ENCODE data around the gene ZNF275.
"Not testable (repeated sequence)": the region's sequence is repeated elsewhere in the genome, so short reads cannot be mapped to it uniquely, and the experiment has no call there.

The ZNF275 gene

GRCh38 chrX:153319295-153320046 lies 14.5 kb upstream of the ZNF275 start:
- DNase-seq = no peak

GRCh38 chrX:153320047-153320443 lies 13.9 kb upstream of the ZNF275 start:
- not testable (repeated sequence) for DNase-seq

GRCh38 chrX:153320555-153321184 lies 13.3 kb upstream of the ZNF275 start:
- no peak for DNase-seq

GRCh38 chrX:153321381-153322124 lies 12.4 kb upstream of the ZNF275 start, which contains the start of gene PNMA6F:
TSS of gene PNMA6F (minus strand) at chrX:153321767. CDS start at chrX:153320674, 1,093 bp downstream.
- DNase-seq = no peak

- no peak for DNase-seq
Measured at GRCh38 chrX:153327561-153327960, 6.4 kb upstream of the ZNF275 start.

GRCh38 chrX:153333266-153333665 lies 687 bp upstream of the ZNF275 start:
- no peak for DNase-seq

- DNase-seq = no peak
Measured at GRCh38 chrX:153334654-153335295, 822 bp downstream of the ZNF275 start.

GRCh38 chrX:153336121-153336894 lies 2.4 kb downstream of the ZNF275 start:
- DNase-seq = no peak

- no peak for DNase-seq
Measured at GRCh38 chrX:153336988-153337387, 3.0 kb downstream of the ZNF275 start.

- DNase-seq = no peak
Measured at GRCh38 chrX:153338836-153339235, 4.9 kb downstream of the ZNF275 start.

GRCh38 chrX:153339662-153340061 lies 5.7 kb downstream of the ZNF275 start:
- no peak for DNase-seq

GRCh38 chrX:153340111-153340510 lies 6.2 kb downstream of the ZNF275 start:
- no peak for DNase-seq

- no peak for DNase-seq
Measured at GRCh38 chrX:153342762-153343558, 9.0 kb downstream of the ZNF275 start.

GRCh38 chrX:153343674-153344073 lies 9.7 kb downstream of the ZNF275 start:
- no peak for DNase-seq

- DNase-seq = no peak
Measured at GRCh38 chrX:153347530-153347929, 13.6 kb downstream of the ZNF275 start.

GRCh38 chrX:153348421-153348820 lies 14.5 kb downstream of the ZNF275 start:
- DNase-seq = no peak

GRCh38 chrX:153349952-153350351 lies 16.0 kb downstream of the ZNF275 start:
- DNase-seq = no peak

- DNase-seq = no peak
Measured at GRCh38 chrX:153351981-153352380, 18.0 kb downstream of the ZNF275 start.

- DNase-seq = no peak
Measured at GRCh38 chrX:153352858-153353257, 18.9 kb downstream of the ZNF275 start.

GRCh38 chrX:153353416-153353815 lies 19.5 kb downstream of the ZNF275 start:
- DNase-seq = no peak

- DNase-seq = no peak
Measured at GRCh38 chrX:153357877-153358276, 23.9 kb downstream of the ZNF275 start.

All from activated gamma-delta T cell (primary cell).